Brain microvascular endothelial cell (primary cell): ENCODE measurements around the gene HUS1B.

Experiments
- DNase-seq: peaks from one replicate; pipeline ENCODE4 v3.0.0-alpha.2; 2020
- H3K27ac ChIP-seq: fragments of 250-450 bp; sonication (Bioruptor Pico); 2 replicates; pipeline ENCODE4 v1.5.1; 2020; ENCODE audit warnings: mild to moderate bottlenecking, moderate library complexity
- H3K27me3 ChIP-seq: fragments of 250-450 bp; sonication (Bioruptor Pico); replicated peaks from 2 replicates; pipeline ENCODE4 v1.5.1; 2020; ENCODE audit warnings: mild to moderate bottlenecking
- H3K36me3 ChIP-seq: fragments of 250-450 bp; sonication (Bioruptor Pico); replicated peaks from 2 replicates; pipeline ENCODE4 v1.5.1; 2020; ENCODE audit warnings: mild to moderate bottlenecking
- H3K4me3 ChIP-seq: 2 replicates; pipeline ENCODE4 v1.5.1; 2011; ENCODE audit warnings: low read depth, mild to moderate bottlenecking, control low read depth, low read length, moderate library complexity
- CTCF ChIP-seq: IDR thresholded peaks from 2 replicates; pipeline ENCODE4 v1.5.1; 2011; ENCODE audit warnings: low read depth, mild to moderate bottlenecking, moderate library complexity, low read length, control low read depth, inconsistent platforms; ENCODE audit errors: missing control alignments
- in situ Hi-C: cut with HindIII; loops from 2 replicates; pipeline ENCODE4 v1.10.0; 2017; ENCODE audit warnings: low sequenced_read_pairs, low pct_ligation_motif_present

Gene HUS1B

GRCh38 chr6:650098-650497, 6.8 kb downstream of the HUS1B start:
- Histone ChIP-seq H3K27me3 (no peaks in the 10 kb centered on the region), H3K36me3 (no peaks in the 10 kb centered on the region), H3K27ac (no peak overlapping the region), H3K4me3 (no peak overlapping the region)
- in situ Hi-C loops, result no loop called here
- no peak for DNase-seq
- TF ChIP-seq CTCF, result no peak

GRCh38 chr6:642805-643204, 14.1 kb downstream of the HUS1B start:
- TF ChIP-seq CTCF, result no peak
- Histone ChIP-seq H3K4me3 (no peak overlapping the region), H3K27me3 (no peaks in the 10 kb centered on the region), H3K27ac (no peak overlapping the region), H3K36me3 (no peaks in the 10 kb centered on the region)
- in situ Hi-C loops, result no loop called here
- no peak for DNase-seq

- H3K36me3 ChIP-seq, result peaks cover 4% of the 10 kb centered on the region
- DNase-seq, result no peak
- no peak overlapping the region for H3K4me3 ChIP-seq
- in situ Hi-C loops, result no loop called here
- H3K27ac ChIP-seq, result no peak overlapping the region
- no peak for TF ChIP-seq CTCF
- no peaks in the 10 kb centered on the region for H3K27me3 ChIP-seq
These were observed 15.5 kb downstream of the HUS1B start for GRCh38 chr6:641225-641985.

- in situ Hi-C loops, result no loop called here
- TF ChIP-seq CTCF, result no peak
- Histone ChIP-seq H3K27me3 (no peaks in the 10 kb centered on the region), H3K27ac (no peak overlapping the region), H3K36me3 (peaks cover 4% of the 10 kb centered on the region), H3K4me3 (no peak overlapping the region)
- DNase-seq, result no peak
These were observed 20.4 kb downstream of the HUS1B start for GRCh38 chr6:636488-636887.

GRCh38 chr6:635233-635632, 21.7 kb downstream of the HUS1B start:
- in situ Hi-C loops, result no loop called here
- Histone ChIP-seq H3K4me3 (no peak overlapping the region), H3K27me3 (no peaks in the 10 kb centered on the region), H3K27ac (no peak overlapping the region), H3K36me3 (peaks cover 6% of the 10 kb centered on the region)
- TF ChIP-seq CTCF, result no peak
- DNase-seq, result no peak

- H3K27ac ChIP-seq, result no peak overlapping the region
- DNase-seq, result no peak
- H3K36me3 ChIP-seq, result peaks cover 6% of the 10 kb centered on the region
- H3K4me3 ChIP-seq, result no peak overlapping the region
- H3K27me3 ChIP-seq, result no peaks in the 10 kb centered on the region
- in situ Hi-C loops, result no loop called here
- no peak for TF ChIP-seq CTCF
These were observed 23.3 kb downstream of the HUS1B start for GRCh38 chr6:633611-634010.
